Measurements from ENCODE around the gene CTNS.

CTNS gene

GRCh38 chr17:3636154-3636907 lies at the start of gene CTNS, which contains the start of gene SHPK:
CTNS (plus strand) TSS chr17:3636760; CDS start chr17:3640207, 3,447 bp downstream.
SHPK (minus strand) TSS chr17:3636250; CDS start chr17:3636219, 31 bp downstream.
- peak; percentile 82 for DNase-seq

- DNase-seq: no peak
Observed at GRCh38 chr17:3589784-3590183, 46.8 kb upstream of the CTNS start.

- no peak for DNase-seq
Observed at GRCh38 chr17:3590231-3590630, 46.3 kb upstream of the CTNS start.

- DNase-seq: no peak
Observed at GRCh38 chr17:3590768-3591167, 45.8 kb upstream of the CTNS start.

GRCh38 chr17:3592216-3592860 lies 44.2 kb upstream of the CTNS start:
- DNase-seq: no peak

- DNase-seq: no peak
Observed at GRCh38 chr17:3593384-3593783, 43.2 kb upstream of the CTNS start.

GRCh38 chr17:3594051-3594800 lies 42.3 kb upstream of the CTNS start:
- no peak for DNase-seq

- no peak for DNase-seq
Observed at GRCh38 chr17:3594976-3595375, 41.6 kb upstream of the CTNS start.

- no peak for DNase-seq
Observed at GRCh38 chr17:3596804-3597464, 39.6 kb upstream of the CTNS start.

GRCh38 chr17:3598078-3598477 lies 38.5 kb upstream of the CTNS start:
- no peak for DNase-seq

GRCh38 chr17:3600529-3601205 lies 35.9 kb upstream of the CTNS start:
- DNase-seq: no peak

- DNase-seq: no peak
Observed at GRCh38 chr17:3602499-3602898, 34.1 kb upstream of the CTNS start.

GRCh38 chr17:3603119-3603869 lies 33.3 kb upstream of the CTNS start:
- no peak for DNase-seq

GRCh38 chr17:3603870-3604259 lies 32.7 kb upstream of the CTNS start:
- no peak for DNase-seq

GRCh38 chr17:3609689-3610088 lies 26.9 kb upstream of the CTNS start:
- no peak for DNase-seq

GRCh38 chr17:3610523-3610922 lies 26.0 kb upstream of the CTNS start:
- DNase-seq: no peak

GRCh38 chr17:3613124-3613523 lies 23.4 kb upstream of the CTNS start:
- no peak for DNase-seq

GRCh38 chr17:3615160-3615870 lies 21.2 kb upstream of the CTNS start:
- no peak for DNase-seq

GRCh38 chr17:3621146-3621720 lies 15.3 kb upstream of the CTNS start:
- no peak for DNase-seq

GRCh38 chr17:3622977-3623594 lies 13.5 kb upstream of the CTNS start:
- no peak for DNase-seq
